H1 (cell line): ENCODE results near the gene SLK. TPM values are rescaled to one million over a fixed set of nuclear protein-coding genes. Genes with fewer than 3 reads are reported as not detected.

Experiments
- CTCF ChIA-PET: fragments of 300-600 bp; sonication (Branson Sonifier 250); formaldehyde crosslinking; loops from one replicate; lab custom pipeline; 2021; ENCODE audit not compliant: partially characterized antibody; lab: Charles Lee
- POLR2A ChIA-PET: fragments of 300-600 bp; sonication (Branson Sonifier 250); formaldehyde crosslinking; loops from one replicate; lab custom pipeline; 2021; ENCODE audit warnings: inconsistent platforms; ENCODE audit not compliant: partially characterized antibody; lab: Charles Lee
- DNase-seq, 2 experiments: peaks; one replicate each; pipeline versions ENCODE4 v3.0.0 to v3.0.0-alpha.2; 2010 to 2022; ENCODE audit warnings: low spot score in 2 of 2, low read depth in 1 of 2, mixed read lengths in 1 of 2
- FAIRE-seq: peaks from 2 replicates; lab custom pipeline; 2011; peaks lifted over from hg19 to GRCh38; lab: Jason Lieb, UNC
- H2AFZ ChIP-seq: 2 replicates; pipeline ENCODE4 v1.8.1; 2012; ENCODE audit warnings: low read length, inconsistent platforms
- H2AK5ac ChIP-seq: 2 replicates; pipeline ENCODE4 v1.6.1; 2013; ENCODE audit warnings: low read depth, low read length
- H2BK120ac ChIP-seq: replicated peaks from 2 replicates; pipeline ENCODE3; 2013; ENCODE audit warnings: low read depth, low read length, inconsistent platforms
- H2BK12ac ChIP-seq: 2 replicates; pipeline ENCODE4 v1.6.1; 2013; ENCODE audit warnings: low read depth, low read length
- H2BK15ac ChIP-seq: 2 replicates; pipeline ENCODE4 v1.6.1; 2013; ENCODE audit warnings: low read length
- H2BK20ac ChIP-seq: 2 replicates; pipeline ENCODE4 v1.6.1; 2013; ENCODE audit warnings: low read length
- H2BK5ac ChIP-seq: 2 replicates; pipeline ENCODE4 v1.6.1; 2013; ENCODE audit warnings: low read depth, low read length
- H3K14ac ChIP-seq: 2 replicates; pipeline ENCODE4 v1.6.1; 2013; ENCODE audit warnings: inconsistent platforms; ENCODE audit not compliant: insufficient read length
- H3K18ac ChIP-seq: 2 replicates; pipeline ENCODE4 v1.6.1; 2013; ENCODE audit warnings: low read length; ENCODE audit errors: extremely low read depth
- H3K23ac ChIP-seq: 2 replicates; pipeline ENCODE4 v1.6.1; 2013; ENCODE audit warnings: inconsistent platforms; ENCODE audit not compliant: insufficient read length
- H3K23me2 ChIP-seq: 2 replicates; pipeline ENCODE4 v1.6.1; 2013; ENCODE audit warnings: low read depth, low read length
- H3K27ac ChIP-seq: 2 replicates; pipeline ENCODE4 v1.6.1; 2011; ENCODE audit warnings: low read depth, low read length, inconsistent platforms
- H3K27me3 ChIP-seq, 4 experiments: replicated peaks in 1 of 4; 1 replicate in 1 of 4; 2 replicates in 3 of 4; pipeline versions ENCODE4 v1.6.1 to v1.8.1; 2011 to 2013; ENCODE audit warnings: low read length in 3 of 4, mild to moderate bottlenecking in 3 of 4, inconsistent platforms in 2 of 4, mixed read lengths in 2 of 4, moderate library complexity in 1 of 4; ENCODE audit not compliant: control insufficient read depth in 3 of 4, insufficient read depth in 3 of 4; ENCODE audit errors: extremely low read depth in 1 of 4
- H3K36me3 ChIP-seq, 4 experiments: 2 replicates each; pipeline versions ENCODE4 v1.6.1 to v1.8.1; 2011 to 2013; ENCODE audit warnings: mild to moderate bottlenecking in 4 of 4, low read length in 3 of 4, moderate library complexity in 2 of 4, control low read depth in 1 of 4, inconsistent platforms in 1 of 4; ENCODE audit not compliant: insufficient read depth in 4 of 4, control insufficient read depth in 2 of 4
- H3K4ac ChIP-seq: replicated peaks from 2 replicates; pipeline ENCODE3; 2013; ENCODE audit warnings: low read length, low read depth, mixed read lengths, inconsistent platforms; ENCODE audit not compliant: insufficient read length
- H3K4me1 ChIP-seq, 4 experiments: replicated peaks in 1 of 4; 1 replicate in 1 of 4; 2 replicates in 3 of 4; pipeline versions ENCODE4 v1.6.1 to v1.8.1; 2011 to 2013; ENCODE audit warnings: low read length in 3 of 4, inconsistent platforms in 2 of 4, mixed read lengths in 1 of 4; ENCODE audit not compliant: insufficient read depth in 4 of 4, control insufficient read depth in 3 of 4
- H3K4me2 ChIP-seq, 2 experiments: 2 replicates each; pipeline versions ENCODE4 v1.6.1 to v1.8.1; 2011 to 2013; ENCODE audit warnings: low read depth in 2 of 2, low read length in 2 of 2, control low read depth in 1 of 2, inconsistent platforms in 1 of 2, mild to moderate bottlenecking in 1 of 2; ENCODE audit not compliant: insufficient read depth in 1 of 2
- H3K4me3 ChIP-seq, 4 experiments: fragments of 200-600, 300-600 bp in 1 of 4; sonication (generic), shearing (Covaris generic), sonication (Bioruptor Twin) in 1 of 4; 2 replicates each; pipeline versions ENCODE4 v1.5.1 to v1.8.1; 2011 to 2016; ENCODE audit warnings: low read length in 4 of 4, low read depth in 3 of 4, control low read depth in 2 of 4, inconsistent platforms in 2 of 4, mild to moderate bottlenecking in 2 of 4, mixed read lengths in 1 of 4, moderate library complexity in 1 of 4; ENCODE audit not compliant: insufficient read depth in 2 of 4; ENCODE audit errors: extremely low read depth in 1 of 4
- H3K56ac ChIP-seq: replicated peaks from 2 replicates; pipeline ENCODE3; 2013; ENCODE audit warnings: low read depth, mild to moderate bottlenecking, mixed read lengths, low read length, inconsistent platforms; ENCODE audit not compliant: insufficient read length
- H3K79me1 ChIP-seq: 2 replicates; pipeline ENCODE4 v1.6.1; 2013; ENCODE audit warnings: low read depth, low read length, control low read depth
- H3K79me2 ChIP-seq, 2 experiments: 2 replicates each; pipeline versions ENCODE4 v1.6.1 to v1.8.1; 2012 to 2013; ENCODE audit warnings: low read length in 2 of 2, mild to moderate bottlenecking in 2 of 2, inconsistent platforms in 1 of 2; ENCODE audit not compliant: insufficient read depth in 2 of 2, control insufficient read depth in 1 of 2
- H3K9ac ChIP-seq, 4 experiments: replicated peaks in 1 of 4; 1 replicate in 1 of 4; 2 replicates in 3 of 4; pipeline versions ENCODE4 v1.6.1 to v1.8.1; 2011 to 2013; ENCODE audit warnings: low read depth in 3 of 4, low read length in 3 of 4, control low read depth in 2 of 4, mild to moderate bottlenecking in 2 of 4, moderate library complexity in 2 of 4, inconsistent platforms in 1 of 4; ENCODE audit errors: extremely low read depth in 1 of 4
- H3K9me3 ChIP-seq, 2 experiments: 2 replicates each; pipeline versions ENCODE4 v1.6.1 to v1.8.1; 2012 to 2013; ENCODE audit warnings: mild to moderate bottlenecking in 2 of 2, moderate library complexity in 2 of 2, control low read depth in 1 of 2, inconsistent platforms in 1 of 2, low read depth in 1 of 2, low read length in 1 of 2, mixed read lengths in 1 of 2; ENCODE audit not compliant: insufficient read depth in 2 of 2
- H4K20me1 ChIP-seq, 2 experiments: replicated peaks in 1 of 2; 2 replicates each; pipeline versions ENCODE3 to v1.8.1; 2011 to 2013; ENCODE audit warnings: inconsistent platforms in 2 of 2, low read length in 2 of 2, mild to moderate bottlenecking in 1 of 2; ENCODE audit not compliant: insufficient read depth in 2 of 2, control insufficient read depth in 1 of 2
- H4K5ac ChIP-seq: 2 replicates; pipeline ENCODE4 v1.6.1; 2013; ENCODE audit warnings: low read length, low read depth, mixed read lengths, inconsistent platforms; ENCODE audit not compliant: insufficient read length
- H4K8ac ChIP-seq: 2 replicates; pipeline ENCODE4 v1.8.0; 2013; ENCODE audit warnings: mild to moderate bottlenecking, moderate library complexity, low read length, inconsistent platforms; ENCODE audit not compliant: insufficient read depth; ENCODE audit errors: extremely low read depth
- H4K91ac ChIP-seq: replicated peaks from 2 replicates; pipeline ENCODE3; 2013; ENCODE audit warnings: low read length, mixed read lengths, inconsistent platforms; ENCODE audit not compliant: insufficient read length
- BACH1 ChIP-seq: IDR thresholded peaks from 2 replicates; pipeline ENCODE4 v1.6.1; 2012; ENCODE audit warnings: low read length, improper control_type of control experiment
- E2F6 ChIP-seq: IDR thresholded peaks from 2 replicates; pipeline ENCODE4 v1.6.1; 2012; ENCODE audit warnings: inconsistent platforms
- EP300 ChIP-seq, 2 experiments: IDR thresholded peaks; 1 replicate in 1 of 2; 2 replicates in 1 of 2; pipeline ENCODE4 v1.6.1; 2011 to 2012; ENCODE audit warnings: low read depth in 2 of 2, low read length in 2 of 2, mild to moderate bottlenecking in 2 of 2, borderline replicate concordance in 1 of 2, inconsistent platforms in 1 of 2, moderate library complexity in 1 of 2
- GABPA ChIP-seq: IDR thresholded peaks from 2 replicates; pipeline ENCODE4 v1.6.1; 2011; ENCODE audit warnings: mild to moderate bottlenecking, low read length, moderate library complexity, borderline replicate concordance; ENCODE audit not compliant: insufficient read depth
- JUN ChIP-seq: IDR thresholded peaks from 2 replicates; pipeline ENCODE4 v1.6.1; 2011; ENCODE audit warnings: low read depth, mild to moderate bottlenecking, improper control_type of control experiment, low read length
- JUND ChIP-seq: IDR thresholded peaks from 2 replicates; pipeline ENCODE4 v1.6.1; 2011; ENCODE audit warnings: mild to moderate bottlenecking, improper control_type of control experiment, low read length
- MAFK ChIP-seq: IDR thresholded peaks from 2 replicates; pipeline ENCODE4 v1.6.1; 2012; ENCODE audit warnings: low read depth, mild to moderate bottlenecking, improper control_type of control experiment, low read length
- NRF1 ChIP-seq: IDR thresholded peaks from 2 replicates; pipeline ENCODE4 v1.6.1; 2011; ENCODE audit warnings: mild to moderate bottlenecking, low read depth, low read length, improper control_type of control experiment
- RFX5 ChIP-seq: IDR thresholded peaks from 2 replicates; pipeline ENCODE4 v1.6.1; 2011; ENCODE audit warnings: low read depth, low read length, improper control_type of control experiment, borderline replicate concordance
- RNF2 ChIP-seq: fragments of 200-900, 300-1000 bp; sonication (generic); IDR thresholded peaks from 2 replicates; pipeline ENCODE4 v1.7.1; 2016; ENCODE audit warnings: borderline replicate concordance, low read depth, mild to moderate bottlenecking, antibody characterized with exemption, low read length; ENCODE audit not compliant: poor library complexity, severe bottlenecking; ENCODE audit errors: missing control alignments
- SIRT6 ChIP-seq: IDR thresholded peaks from one replicate; pipeline ENCODE4 v1.7.1; 2012; ENCODE audit warnings: low read length, inconsistent platforms
- SRF ChIP-seq: IDR thresholded peaks from 2 replicates; pipeline ENCODE4 v1.6.1; 2011; ENCODE audit warnings: mild to moderate bottlenecking, low read depth, low read length, moderate library complexity
- TAF7 ChIP-seq: optimal IDR thresholded peaks from 2 replicates; pipeline ENCODE3; 2011; ENCODE audit warnings: low read depth, mild to moderate bottlenecking, inconsistent platforms, low read length, moderate library complexity, borderline replicate concordance
- TEAD4 ChIP-seq: IDR thresholded peaks from 2 replicates; pipeline ENCODE4 v1.6.1; 2012; ENCODE audit warnings: low read depth, low read length, inconsistent platforms, mixed read lengths
- WGBS, 2 experiments: shearing (Covaris generic) in 1 of 2; methylation state at CpG; one replicate each; pipeline versions ENCODE4 v1.1.6 to v1.1.7; 2013 to 2015; ENCODE audit warnings: low lambda C conversion rate in 2 of 2, mixed read lengths in 2 of 2, inconsistent platforms in 1 of 2, low coverage in 1 of 2, missing lambda C conversion rate in 1 of 2; ENCODE audit not compliant: insufficient replicate concordance in 2 of 2, insufficient coverage in 1 of 2, insufficient read length in 1 of 2; ENCODE audit errors: extremely low coverage in 1 of 2, missing lambda C conversion rate in 1 of 2; 5-methylcytosine and 5-hydroxymethylcytosine counted together
- polyA plus RNA-seq, 7 experiments: library from polyadenylated mRNA; depleted of rRNA in 3 of 7; stranded (reverse) in 5 of 7; unstranded in 2 of 7; fragments of >200 nt in 5 of 7; fragments of 200-250 nt in 2 of 7; gene quantifications; 1 replicate in 5 of 7; 2 replicates in 1 of 7; 4 replicates in 1 of 7; pipeline versions ENCODE4 v1.2.1 to v1.2.3, GENCODE V29; 2011 to 2013; ENCODE audit warnings: missing spikeins in 2 of 7, mixed read lengths in 2 of 7
- total RNA-seq: library from RNA; stranded (reverse); fragmentation: NEBNext Ultra II Directional; extraction: Animal tissue kit (Norgen Biotek cat#: 25700); gene quantifications from 2 replicates; pipeline ENCODE4 v1.2.1, GENCODE V29; 2021

The SLK gene
- total and polyA plus RNA-seq, 2 of the 8 experiments (the other 6 are each of a cell fraction or from before 2014, with no cell fraction given): 2.7 to 18.3 TPM

GRCh38 chr10:104014176-104014575 is 47.2 kb downstream of the SLK start:
- H2BK12ac ChIP-seq: no peak overlapping the region
- H3K79me1 ChIP-seq: no peaks in the 10 kb centered on the region
- no peak overlapping the region for H3K9ac ChIP-seq
- H2BK120ac ChIP-seq: no peak overlapping the region
- no peak overlapping the region for H2AK5ac ChIP-seq
- no peaks in the 10 kb centered on the region; a peak in 1 of 8 replicates for H3K36me3 ChIP-seq
- H3K4me2 ChIP-seq: no peak overlapping the region
- ChIA-PET CTCF (interaction anchor here (1.6 kb wide), 1 partner anchor 15 kb away, joined by 5 read pairs; no protein-coding TSS in a partner anchor), POLR2A (interaction anchor here (1.0 kb wide), 1 partner anchor 108 kb away, joined by 3 read pairs; the partner anchor contains the start of gene SFR1)
- H3K27ac ChIP-seq: no peak overlapping the region
- H3K14ac ChIP-seq: no peak overlapping the region
- WGBS, 2 experiments: 82% methylated on average over 2 of the region's 2 CpGs; no CpG with 5 or more reads in 1 of the 2 experiments
- no peak overlapping the region for H2BK5ac ChIP-seq
- H3K23ac ChIP-seq: no peak overlapping the region
- DNase-seq (no peak), FAIRE-seq (no peak)
- no peak overlapping the region for H2BK20ac ChIP-seq
- H4K8ac ChIP-seq: no peak overlapping the region
- H3K4ac ChIP-seq: no peak overlapping the region
- H2AFZ ChIP-seq: no peak overlapping the region
- H3K27me3 ChIP-seq: no peaks in the 10 kb centered on the region
- H3K4me3 ChIP-seq: no peak overlapping the region
- H4K20me1 ChIP-seq: no peaks in the 10 kb centered on the region
- no peaks in the 10 kb centered on the region for H3K23me2 ChIP-seq
- no peak overlapping the region for H2BK15ac ChIP-seq
- no peak overlapping the region for H3K18ac ChIP-seq
- no peak overlapping the region for H4K5ac ChIP-seq
- H3K4me1 ChIP-seq: peaks cover 0 to 3% (median 0%) of the 10 kb centered on the region in 4 experiments; a peak in 1 of 7 replicates
- no peak overlapping the region for H4K91ac ChIP-seq
- H3K56ac ChIP-seq: no peak overlapping the region
- H3K79me2 ChIP-seq: no peaks in the 10 kb centered on the region
- TF ChIP-seq NRF1: no peak
- no peak for TF ChIP-seq EP300 (IDR thresholded peaks at IDR 0.05; ENCODE audit: borderline replicate concordance in 1 of 2, low read depth in 2 of 2, low read length in 2 of 2)
- no peak for TF ChIP-seq JUN
- no peak for TF ChIP-seq JUND
- no peak for TF ChIP-seq TEAD4
- no peak for TF ChIP-seq MAFK
- no peak for TF ChIP-seq SRF
- no peak for TF ChIP-seq RFX5
- no peak for TF ChIP-seq GABPA
- TF ChIP-seq TAF7: no peak
- no peak for TF ChIP-seq RNF2
- no peak for TF ChIP-seq E2F6
- no peak for TF ChIP-seq BACH1
- TF ChIP-seq SIRT6: no peak
- H3K9me3 ChIP-seq: no peaks in the 10 kb centered on the region
